IMR-90 (cell line): Measurements from ENCODE around the gene SLC22A7. TPM values are rescaled to one million over a fixed set of nuclear protein-coding genes. Genes with fewer than 3 reads are reported as not detected.

ENCODE experiments used
- ATAC-seq: fragments of 200-7000 bp; cut with Tn5 transposase; 2 replicates; pipeline ENCODE4 v1.9.1; 2020; ENCODE audit warnings: low read depth, mild to moderate bottlenecking, moderate library complexity
- BruUV-seq: library from RNA; stranded (reverse); fragments of 400-500 nt; replicated peaks from 2 replicates; lab custom pipeline; 2021; lab: Mats Ljungman, UMichigan
- CTCF ChIA-PET: fragments of 300-600 bp; formaldehyde crosslinking; extraction: SDS; loops from one replicate; lab custom pipeline; 2021; ENCODE audit warnings: antibody characterized with exemption; lab: Yijun Ruan, JAX
- POLR2A ChIA-PET: fragments of 300-600 bp; sonication (Branson Sonifier 250); formaldehyde crosslinking; loops from one replicate; lab custom pipeline; 2022; ENCODE audit warnings: antibody characterized with exemption; ENCODE audit not compliant: unreplicated experiment; lab: Charles Lee
- DNase-seq: peaks from one replicate; pipeline ENCODE4 v3.0.0; 2013
- H2AFZ ChIP-seq: replicated peaks from 2 replicates; pipeline ENCODE3; 2013; ENCODE audit warnings: low read length, mild to moderate bottlenecking; ENCODE audit not compliant: poor library complexity
- H2AK5ac ChIP-seq: 2 replicates; pipeline ENCODE4 v1.6.1; 2013; ENCODE audit warnings: low read depth, low read length, inconsistent platforms
- H2AK9ac ChIP-seq: replicated peaks from 2 replicates; pipeline ENCODE3; 2013; ENCODE audit warnings: mild to moderate bottlenecking, low read depth, low read length, moderate library complexity; ENCODE audit not compliant: poor library complexity
- H2BK120ac ChIP-seq: 2 replicates; pipeline ENCODE4 v1.6.1; 2013; ENCODE audit warnings: low read depth, low read length, inconsistent platforms
- H2BK15ac ChIP-seq: 3 replicates; pipeline ENCODE4 v1.6.1; 2013; ENCODE audit warnings: low read depth, low read length, inconsistent platforms
- H2BK20ac ChIP-seq: 2 replicates; pipeline ENCODE4 v1.6.1; 2013; ENCODE audit warnings: low read depth, mild to moderate bottlenecking, inconsistent platforms, low read length, moderate library complexity
- H2BK5ac ChIP-seq: 2 replicates; pipeline ENCODE4 v1.6.1; 2013; ENCODE audit warnings: mild to moderate bottlenecking, low read depth, low read length, inconsistent platforms; ENCODE audit not compliant: poor library complexity, severe bottlenecking
- H3K14ac ChIP-seq: replicated peaks from 2 replicates; pipeline ENCODE4 v1.6.1; 2013; ENCODE audit warnings: low read depth, low read length, inconsistent platforms
- H3K18ac ChIP-seq: 2 replicates; pipeline ENCODE4 v1.6.1; 2013; ENCODE audit warnings: low read depth, low read length, control low read depth
- H3K23ac ChIP-seq: 2 replicates; pipeline ENCODE4 v1.6.1; 2013; ENCODE audit warnings: low read depth, low read length, inconsistent platforms
- H3K27ac ChIP-seq: 2 replicates; pipeline ENCODE4 v1.5.1; 2013; ENCODE audit warnings: mild to moderate bottlenecking, control low read depth, low read length; ENCODE audit not compliant: insufficient read depth
- H3K27me3 ChIP-seq: 2 replicates; pipeline ENCODE4 v1.6.1; 2013; ENCODE audit warnings: low read length; ENCODE audit not compliant: control insufficient read depth, insufficient read depth
- H3K36me3 ChIP-seq: 2 replicates; pipeline ENCODE4 v1.6.1; 2013; ENCODE audit warnings: low read length, mixed read lengths; ENCODE audit not compliant: control insufficient read depth, insufficient read depth
- H3K4ac ChIP-seq: 2 replicates; pipeline ENCODE4 v1.6.1; 2013; ENCODE audit warnings: low read depth, low read length, inconsistent platforms
- H3K4me1 ChIP-seq: 2 replicates; pipeline ENCODE4 v1.6.1; 2013; ENCODE audit warnings: low read length, mixed read lengths; ENCODE audit not compliant: control insufficient read depth, insufficient read depth
- H3K4me2 ChIP-seq: 2 replicates; pipeline ENCODE4 v1.6.1; 2013; ENCODE audit warnings: low read depth, mild to moderate bottlenecking, control low read depth, low read length, moderate library complexity
- H3K4me3 ChIP-seq: 2 replicates; pipeline ENCODE4 v1.5.1; 2013; ENCODE audit warnings: low read depth, mild to moderate bottlenecking, control low read depth, low read length, moderate library complexity; ENCODE audit not compliant: insufficient read depth
- H3K56ac ChIP-seq: 2 replicates; pipeline ENCODE4 v1.6.1; 2013; ENCODE audit warnings: low read length, inconsistent platforms; ENCODE audit not compliant: insufficient read depth; ENCODE audit errors: extremely low read depth
- H3K79me1 ChIP-seq, 2 experiments: 2 replicates each; pipeline ENCODE4 v1.6.1; 2013; ENCODE audit warnings: low read length in 2 of 2, inconsistent platforms in 1 of 2, low read depth in 1 of 2
- H3K9ac ChIP-seq: 2 replicates; pipeline ENCODE4 v1.6.1; 2013; ENCODE audit warnings: low read depth, low read length, control low read depth
- H3K9me1 ChIP-seq: 2 replicates; pipeline ENCODE4 v1.6.1; 2013; ENCODE audit warnings: low read length, inconsistent platforms; ENCODE audit not compliant: insufficient read depth
- H3K9me3 ChIP-seq: 2 replicates; pipeline ENCODE4 v1.6.1; 2013; ENCODE audit warnings: low read length; ENCODE audit not compliant: control insufficient read depth, insufficient read depth
- H4K20me1 ChIP-seq: 2 replicates; pipeline ENCODE4 v1.6.1; 2013; ENCODE audit warnings: low read length, inconsistent platforms; ENCODE audit not compliant: insufficient read depth
- H4K5ac ChIP-seq: 2 replicates; pipeline ENCODE4 v1.6.1; 2013; ENCODE audit warnings: mild to moderate bottlenecking, low read depth, low read length, control low read depth
- H4K8ac ChIP-seq, 2 experiments: 2 replicates each; pipeline ENCODE4 v1.6.1; 2013; ENCODE audit warnings: low read depth in 2 of 2, low read length in 2 of 2, control low read depth in 1 of 2, inconsistent platforms in 1 of 2
- H4K91ac ChIP-seq: 2 replicates; pipeline ENCODE4 v1.6.1; 2013; ENCODE audit warnings: low read depth, low read length, inconsistent platforms; ENCODE audit not compliant: insufficient read depth
- RFX5 ChIP-seq: IDR thresholded peaks from 2 replicates; pipeline ENCODE4 v1.8.0; 2012; ENCODE audit warnings: low read depth, mild to moderate bottlenecking, low read length, moderate library complexity
- WGBS, 2 experiments: methylation state at CpG; one replicate each; pipeline versions ENCODE4 v1.1.5 to v1.1.7; 2013; ENCODE audit warnings: missing lambda C conversion rate in 2 of 2; ENCODE audit not compliant: insufficient read length in 1 of 2; ENCODE audit errors: extremely low coverage in 2 of 2; 5-methylcytosine and 5-hydroxymethylcytosine counted together
- dilution Hi-C: fragments of 300-500 bp; cut with HindIII; formaldehyde crosslinking; loops from one replicate; pipeline ENCODE4 v1.14.3; 2018; ENCODE audit warnings: low sequenced_read_pairs; ENCODE audit not compliant: unreplicated experiment
- in situ Hi-C: fragments of 300-500 bp; cut with MboI; formaldehyde crosslinking; loops from 3 replicates; pipeline ENCODE4 v1.14.3; 2019; ENCODE audit warnings: low sequenced_read_pairs, inconsistent platforms, mixed read lengths
- intact Hi-C: fragments of 100-400 bp; cut with micrococcal nuclease; formaldehyde crosslinking; loops from 2 replicates; pipeline ENCODE4 v1.10.0; 2022
- polyA plus RNA-seq, 3 experiments: library from polyadenylated mRNA; depleted of rRNA; stranded (reverse); fragments of >200 nt; gene quantifications; 2 replicates each; pipeline ENCODE4 v1.2.3, GENCODE V29; 2012; ENCODE audit warnings: low replicate concordance in 1 of 3
- total RNA-seq: library from RNA; depleted of rRNA; stranded (reverse); fragments of >200 nt; gene quantifications from 2 replicates; pipeline ENCODE4 v1.2.3, GENCODE V29; 2012

SLC22A7 gene
- total and polyA plus RNA-seq, 2 of the 4 experiments (the other 2 are of a cell fraction) = not detected

GRCh38 chr6:43328528-43328927 lies 30.5 kb downstream of the SLC22A7 start:
- CTCF ChIA-PET = interaction anchor here (1.5 kb wide), 1 partner anchor 12 kb away, joined by 5 read pairs; no protein-coding TSS in a partner anchor
- ATAC-seq = no peak

More at GRCh38 chr6:43328528-43328927, 30.5 kb downstream of the SLC22A7 start:
- Histone ChIP-seq H3K9ac (no peak overlapping the region), H3K4me3 (no peak overlapping the region), H3K4ac (no peak overlapping the region), H3K4me2 (no peak overlapping the region), H3K23ac (no peak overlapping the region), H2BK120ac (no peak overlapping the region), H2BK5ac (no peak overlapping the region), H3K27me3 (no peaks in the 10 kb centered on the region), H4K5ac (no peak overlapping the region), H2AK9ac (no peak overlapping the region), H4K8ac (no peak overlapping the region), H2AFZ (no peak overlapping the region), H3K9me1 (no peaks in the 10 kb centered on the region), H3K27ac (no peak overlapping the region), H2BK20ac (no peak overlapping the region), H3K9me3 (no peaks in the 10 kb centered on the region), H4K20me1 (no peaks in the 10 kb centered on the region), H3K18ac (no peak overlapping the region), H2AK5ac (no peak overlapping the region), H4K91ac (no peak overlapping the region), H3K14ac (no peak overlapping the region), H3K36me3 (no peaks in the 10 kb centered on the region), H3K79me1 (no peaks in the 10 kb centered on the region), H3K56ac (no peak overlapping the region), H2BK15ac (no peak overlapping the region), H3K4me1 (no peaks in the 10 kb centered on the region)
- WGBS, 2 experiments = no CpG with 5 or more reads among the region's 1 CpG
- intact Hi-C loops (no loop called here), in situ Hi-C loops (no loop called here), dilution Hi-C loops (no loop called here)
- POLR2A ChIA-PET = no interaction called here
- no peak for DNase-seq
- BruUV-seq = no TSS peak
- TF ChIP-seq RFX5 = no peak
